Liver (tissue), 9 donors: Measurements from ENCODE around the gene OMP. TPM values are rescaled to one million over a fixed set of nuclear protein-coding genes. Genes with fewer than 3 reads are reported as not detected.

Experiments
- DNase-seq: peaks from one replicate; pipeline ENCODE4 v3.0.0-alpha.2; 2017; ENCODE audit warnings: low spot score
- H3K27ac ChIP-seq, 2 donors: one replicate each; pipeline ENCODE4 v1.7.0; 2013; ENCODE audit warnings: inconsistent platforms in 2 of 2, low read length in 2 of 2, control low read depth in 1 of 2, low read depth in 1 of 2, mild to moderate bottlenecking in 1 of 2
- H3K27me3 ChIP-seq, 4 donors: one replicate each; pipeline versions ENCODE4 v1.6.1 to v1.7.0; 2013; ENCODE audit warnings: low read length in 3 of 4, inconsistent platforms in 1 of 4, mild to moderate bottlenecking in 1 of 4, moderate library complexity in 1 of 4; ENCODE audit not compliant: control insufficient read depth in 4 of 4, insufficient read depth in 4 of 4
- H3K36me3 ChIP-seq, 4 donors: one replicate each; pipeline versions ENCODE4 v1.6.1 to v1.7.0; 2013; ENCODE audit warnings: low read length in 3 of 4, mild to moderate bottlenecking in 3 of 4, low read depth in 1 of 4, moderate library complexity in 1 of 4; ENCODE audit not compliant: control insufficient read depth in 4 of 4, insufficient read depth in 3 of 4
- H3K4me1 ChIP-seq, 4 donors: one replicate each; pipeline versions ENCODE4 v1.6.1 to v1.7.0; 2013; ENCODE audit warnings: low read length in 3 of 4, mild to moderate bottlenecking in 3 of 4, moderate library complexity in 1 of 4; ENCODE audit not compliant: control insufficient read depth in 4 of 4, insufficient read depth in 4 of 4
- H3K4me3 ChIP-seq, 3 donors: one replicate each; pipeline versions ENCODE4 v1.6.1 to v1.7.0; 2013; ENCODE audit warnings: low read length in 3 of 3, control low read depth in 1 of 3, low read depth in 1 of 3, mild to moderate bottlenecking in 1 of 3
- H3K9ac ChIP-seq, 2 donors: one replicate each; pipeline ENCODE4 v1.7.0; 2013; ENCODE audit warnings: low read length in 2 of 2, mild to moderate bottlenecking in 2 of 2, moderate library complexity in 2 of 2, control low read depth in 1 of 2, low read depth in 1 of 2
- H3K9me3 ChIP-seq, 4 donors: one replicate each; pipeline versions ENCODE4 v1.6.1 to v1.7.0; 2013; ENCODE audit warnings: low read length in 3 of 4; ENCODE audit not compliant: control insufficient read depth in 4 of 4
- CTCF ChIP-seq: fragments of 150-350 bp; IDR thresholded peaks from 2 replicates; pipeline ENCODE4 v1.5.1; 2017; ENCODE audit warnings: improper control_type of control experiment, low read depth, low read length; ENCODE audit not compliant: missing input control
- FOXA1 ChIP-seq: IDR thresholded peaks from 2 replicates; pipeline ENCODE4 v1.6.1; 2016; ENCODE audit warnings: antibody characterized with exemption
- GABPA ChIP-seq, 2 donors: IDR thresholded peaks in 1 of 2; conservative IDR thresholded peaks in 1 of 2; 2 replicates each; pipeline ENCODE4 v1.6.1; 2016; ENCODE audit warnings: antibody characterized with exemption in 2 of 2, mild to moderate bottlenecking in 1 of 2, moderate library complexity in 1 of 2
- HNF4A ChIP-seq, 2 donors: conservative IDR thresholded peaks; 2 replicates each; pipeline ENCODE4 v1.6.1; 2016; ENCODE audit warnings: antibody characterized with exemption in 2 of 2, mild to moderate bottlenecking in 2 of 2
- HNF4G ChIP-seq: IDR thresholded peaks from 2 replicates; pipeline ENCODE4 v1.6.1; 2016; ENCODE audit warnings: antibody characterized with exemption
- MAX ChIP-seq: IDR thresholded peaks from 2 replicates; pipeline ENCODE4 v1.6.1; 2016; ENCODE audit warnings: antibody characterized with exemption
- NR2F2 ChIP-seq: IDR thresholded peaks from 2 replicates; pipeline ENCODE4 v1.6.1; 2016; ENCODE audit warnings: antibody characterized with exemption
- SP1 ChIP-seq: IDR thresholded peaks from 2 replicates; pipeline ENCODE4 v1.6.1; 2018; ENCODE audit warnings: antibody characterized with exemption, mild to moderate bottlenecking
- TAF1 ChIP-seq: conservative IDR thresholded peaks from 2 replicates; pipeline ENCODE4 v1.6.1; 2016; ENCODE audit warnings: antibody characterized with exemption, mild to moderate bottlenecking
- ZBTB33 ChIP-seq: IDR thresholded peaks from 2 replicates; pipeline ENCODE4 v1.6.1; 2016; ENCODE audit warnings: antibody characterized with exemption
- WGBS: extraction: QIAGEN DNeasy Blood & Tissue Kit; methylation state at CpG from one replicate; pipeline ENCODE4 v1.1.7; 2013; 5-methylcytosine and 5-hydroxymethylcytosine counted together
- polyA plus RNA-seq, 2 donors: library from polyadenylated mRNA; stranded (reverse) in 1 of 2; unstranded in 1 of 2; fragments of 200-250 nt in 1 of 2; fragments of >200 nt in 1 of 2; fragmentation: Nextera tagmentation in 1 of 2; extraction: Ambion mirVana in 1 of 2; gene quantifications; one replicate each; pipeline versions ENCODE4 v1.2.1 to v1.2.3, GENCODE V29; 2013 to 2015
- total RNA-seq, 2 donors: library from RNA; depleted of rRNA; stranded (reverse); fragments of >200 nt; gene quantifications; one replicate each; pipeline ENCODE4 v1.2.3, GENCODE V29; 2014
- TF ChIP-seq, protein P1 (sequence below): IDR thresholded peaks from 2 replicates; pipeline ENCODE4 v1.6.1; 2016; ENCODE audit warnings: antibody characterized with exemption, mild to moderate bottlenecking
- TF ChIP-seq, protein P2 (sequence below): IDR thresholded peaks from 2 replicates; pipeline ENCODE4 v1.6.1; 2016; ENCODE audit warnings: antibody characterized with exemption
- donor health status: healthy.
- donor health status: healthy.
- donor health status: healthy.
- donor health status: healthy.
- donor health status: healthy.

OMP gene
- total and polyA plus RNA-seq, 4 donors = 0.24 to 0.75 (median 0.65) TPM; not detected in 1

- Histone ChIP-seq H3K36me3 (peaks cover 0 to 3% (median 0%) of the 10 kb centered on the region in 4 donors), H3K4me3 (no peak overlapping the region), H3K9ac (no peak overlapping the region), H3K27me3 (no peaks in the 10 kb centered on the region), H3K9me3 (no peaks in the 10 kb centered on the region), H3K27ac (peak overlapping the region in 1 of 2 donors; percentile 0), H3K4me1 (peaks cover 19 to 82% (median 65%) of the 10 kb centered on the region in 4 donors)
- no peak for DNase-seq
- no peak for TF ChIP-seq ZBTB33
- TF ChIP-seq, protein P1, sequence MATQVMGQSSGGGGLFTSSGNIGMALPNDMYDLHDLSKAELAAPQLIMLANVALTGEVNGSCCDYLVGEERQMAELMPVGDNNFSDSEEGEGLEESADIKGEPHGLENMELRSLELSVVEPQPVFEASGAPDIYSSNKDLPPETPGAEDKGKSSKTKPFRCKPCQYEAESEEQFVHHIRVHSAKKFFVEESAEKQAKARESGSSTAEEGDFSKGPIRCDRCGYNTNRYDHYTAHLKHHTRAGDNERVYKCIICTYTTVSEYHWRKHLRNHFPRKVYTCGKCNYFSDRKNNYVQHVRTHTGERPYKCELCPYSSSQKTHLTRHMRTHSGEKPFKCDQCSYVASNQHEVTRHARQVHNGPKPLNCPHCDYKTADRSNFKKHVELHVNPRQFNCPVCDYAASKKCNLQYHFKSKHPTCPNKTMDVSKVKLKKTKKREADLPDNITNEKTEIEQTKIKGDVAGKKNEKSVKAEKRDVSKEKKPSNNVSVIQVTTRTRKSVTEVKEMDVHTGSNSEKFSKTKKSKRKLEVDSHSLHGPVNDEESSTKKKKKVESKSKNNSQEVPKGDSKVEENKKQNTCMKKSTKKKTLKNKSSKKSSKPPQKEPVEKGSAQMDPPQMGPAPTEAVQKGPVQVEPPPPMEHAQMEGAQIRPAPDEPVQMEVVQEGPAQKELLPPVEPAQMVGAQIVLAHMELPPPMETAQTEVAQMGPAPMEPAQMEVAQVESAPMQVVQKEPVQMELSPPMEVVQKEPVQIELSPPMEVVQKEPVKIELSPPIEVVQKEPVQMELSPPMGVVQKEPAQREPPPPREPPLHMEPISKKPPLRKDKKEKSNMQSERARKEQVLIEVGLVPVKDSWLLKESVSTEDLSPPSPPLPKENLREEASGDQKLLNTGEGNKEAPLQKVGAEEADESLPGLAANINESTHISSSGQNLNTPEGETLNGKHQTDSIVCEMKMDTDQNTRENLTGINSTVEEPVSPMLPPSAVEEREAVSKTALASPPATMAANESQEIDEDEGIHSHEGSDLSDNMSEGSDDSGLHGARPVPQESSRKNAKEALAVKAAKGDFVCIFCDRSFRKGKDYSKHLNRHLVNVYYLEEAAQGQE = no peak
- TF ChIP-seq, protein P2, sequence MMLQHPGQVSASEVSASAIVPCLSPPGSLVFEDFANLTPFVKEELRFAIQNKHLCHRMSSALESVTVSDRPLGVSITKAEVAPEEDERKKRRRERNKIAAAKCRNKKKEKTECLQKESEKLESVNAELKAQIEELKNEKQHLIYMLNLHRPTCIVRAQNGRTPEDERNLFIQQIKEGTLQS = no peak
- no peak for TF ChIP-seq TAF1
- TF ChIP-seq MAX = no peak
- no peak for TF ChIP-seq NR2F2
- TF ChIP-seq GABPA (IDR thresholded peaks at IDR 0.05 in 1 of 2, conservative IDR thresholded peaks at IDR 0.05 in 1 of 2) = no peak
- no peak for TF ChIP-seq HNF4G
- TF ChIP-seq FOXA1 = no peak
- TF ChIP-seq CTCF = no peak
- no peak for TF ChIP-seq SP1
- 94% methylated on average over 12 of the region's 12 CpGs for WGBS
Observed at GRCh38 chr11:77083566-77084245, 18.9 kb upstream of the OMP start.

DNA sequence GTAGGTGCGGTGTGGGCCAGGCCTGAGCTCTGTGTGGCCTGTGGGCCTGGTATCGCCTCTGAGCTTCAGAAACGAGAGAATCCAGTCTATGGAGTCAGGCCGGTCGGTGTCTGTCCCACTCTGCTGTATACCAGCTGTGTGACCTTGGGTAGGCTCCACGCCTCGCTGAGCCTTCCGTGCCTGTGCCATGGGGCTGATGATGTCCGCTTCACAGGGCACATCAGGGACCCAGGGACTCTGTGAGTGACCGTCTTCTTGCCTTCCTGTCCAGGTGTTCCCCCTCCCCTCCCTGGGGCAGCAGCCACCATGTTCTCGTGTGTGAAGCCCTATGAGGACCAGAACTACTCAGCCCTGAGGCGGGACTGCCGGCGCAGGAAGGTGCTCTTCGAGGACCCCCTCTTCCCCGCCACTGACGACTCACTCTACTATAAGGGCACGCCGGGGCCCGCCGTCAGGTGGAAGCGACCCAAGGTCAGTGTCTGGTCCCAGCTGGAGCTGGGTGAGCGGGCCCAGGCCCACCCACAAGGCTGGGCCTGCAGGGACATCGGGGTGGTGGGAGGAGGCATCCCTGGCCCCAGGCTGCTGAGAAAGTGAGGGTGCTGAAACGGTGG lies 18.0 kb upstream of the OMP start:
- Histone ChIP-seq H3K9me3 (no peaks in the 10 kb centered on the region), H3K9ac (no peak overlapping the region), H3K27ac (no peak overlapping the region), H3K4me1 (peaks cover 23 to 90% (median 73%) of the 10 kb centered on the region in 4 donors), H3K36me3 (peaks cover 0 to 3% (median 0%) of the 10 kb centered on the region in 4 donors), H3K4me3 (no peak overlapping the region), H3K27me3 (no peaks in the 10 kb centered on the region)
- WGBS = 94% methylated on average over 25 of the region's 25 CpGs
- no peak for DNase-seq
- TF ChIP-seq ZBTB33 = no peak
- TF ChIP-seq, protein P1 = no peak
- no peak for TF ChIP-seq HNF4A (conservative IDR thresholded peaks at IDR 0.05)
- TF ChIP-seq CTCF = no peak
- no peak for TF ChIP-seq GABPA (IDR thresholded peaks at IDR 0.05 in 1 of 2, conservative IDR thresholded peaks at IDR 0.05 in 1 of 2)
- TF ChIP-seq NR2F2 = no peak
